SU-DHL-6 (cell line): ENCODE data around the gene UBE3B.

Experiments
- H2AFZ ChIP-seq: fragments of 200-600 bp; sonication (generic); 2 replicates; pipeline ENCODE4 v1.6.1; 2014; ENCODE audit warnings: low read depth, mild to moderate bottlenecking, moderate library complexity, mixed read lengths, antibody characterized with exemption, low read length; ENCODE audit not compliant: severe bottlenecking
- H3F3A ChIP-seq: fragments of 200-600 bp; shearing (Covaris generic); 2 replicates; pipeline ENCODE4 v1.6.0; 2016; ENCODE audit warnings: antibody characterized with exemption, mild to moderate bottlenecking; ENCODE audit not compliant: insufficient read depth
- H3K27ac ChIP-seq: fragments of 200-600 bp; sonication (generic); 2 replicates; pipeline ENCODE4 v1.5.1; 2016; ENCODE audit warnings: low read depth, mild to moderate bottlenecking, low read length, moderate library complexity, mixed read lengths
- H3K27me3 ChIP-seq: fragments of 200-600 bp; sonication (generic), shearing (Covaris generic); 2 replicates; pipeline ENCODE4 v1.6.0; 2014; ENCODE audit warnings: mild to moderate bottlenecking, low read length
- H3K36me3 ChIP-seq: fragments of 200-600 bp; sonication (generic); 2 replicates; pipeline ENCODE4 v1.6.1; 2014; ENCODE audit warnings: mild to moderate bottlenecking, low read length, mixed read lengths
- H3K4me2 ChIP-seq: fragments of 300-600, 200-600 bp; shearing (Covaris generic), sonication (generic); 2 replicates; pipeline ENCODE4 v1.6.0; 2014; ENCODE audit warnings: low read length, low read depth, mild to moderate bottlenecking; ENCODE audit not compliant: poor library complexity, severe bottlenecking
- H3K4me3 ChIP-seq: fragments of 200-600 bp; sonication (generic); 2 replicates; pipeline ENCODE4 v1.5.1; 2014; ENCODE audit warnings: antibody characterized with exemption, low read length, mild to moderate bottlenecking, mixed read lengths; ENCODE audit not compliant: insufficient read depth, poor library complexity, severe bottlenecking
- H3K79me2 ChIP-seq: fragments of 200-600 bp; sonication (generic); 2 replicates; pipeline ENCODE4 v1.6.1; 2014; ENCODE audit warnings: mild to moderate bottlenecking, low read length, moderate library complexity; ENCODE audit not compliant: insufficient read depth
- H3K9ac ChIP-seq: fragments of 200-600 bp; sonication (generic); 2 replicates; pipeline ENCODE4 v1.7.0; 2014; ENCODE audit warnings: mild to moderate bottlenecking, low read length
- H3K9me2 ChIP-seq: fragments of 200-600 bp; sonication (generic); replicated peaks from 2 replicates; pipeline ENCODE4 v1.6.1; 2014; ENCODE audit warnings: low read length; ENCODE audit not compliant: insufficient read depth
- H3K9me3 ChIP-seq: fragments of 200-600 bp; sonication (generic); 2 replicates; pipeline ENCODE4 v1.6.1; 2014; ENCODE audit warnings: low read length, mixed read lengths; ENCODE audit not compliant: insufficient read depth
- H4K20me1 ChIP-seq: fragments of 200-600 bp; sonication (generic); 2 replicates; pipeline ENCODE4 v1.6.1; 2014; ENCODE audit warnings: low read depth, mild to moderate bottlenecking, antibody characterized with exemption, low read length, moderate library complexity, mixed read lengths
- CTCF ChIP-seq: fragments of 200-600 bp; sonication (generic); IDR thresholded peaks from one replicate; pipeline ENCODE4 v1.5.1; 2017; ENCODE audit warnings: antibody characterized with exemption, mild to moderate bottlenecking, low read length, moderate library complexity; ENCODE audit not compliant: insufficient read depth, poor library complexity, severe bottlenecking
- EZH2phosphoT487 ChIP-seq: fragments of 200-600 bp; sonication (generic), shearing (Covaris generic); conservative IDR thresholded peaks from 2 replicates; pipeline ENCODE4 v1.6.1; 2018; ENCODE audit warnings: mild to moderate bottlenecking, antibody characterized with exemption, low read length, moderate library complexity, mixed read lengths

Gene UBE3B

GRCh38 chr12:109537136-109537535, 59.7 kb downstream of the UBE3B start:
- no peak for TF ChIP-seq CTCF
- no peak overlapping the region for H3K9ac ChIP-seq
- no peaks in the 10 kb centered on the region for H3K36me3 ChIP-seq
- no peak overlapping the region for H3K4me2 ChIP-seq
- H3K9me2 ChIP-seq: no peaks in the 10 kb centered on the region
- H3K27ac ChIP-seq: no peak overlapping the region
- no peaks in the 10 kb centered on the region for H3F3A ChIP-seq
- no peaks in the 10 kb centered on the region for H3K79me2 ChIP-seq
- no peaks in the 10 kb centered on the region for H4K20me1 ChIP-seq
- H3K27me3 ChIP-seq: no peaks in the 10 kb centered on the region
- H2AFZ ChIP-seq: no peak overlapping the region
- H3K9me3 ChIP-seq: no peaks in the 10 kb centered on the region
- H3K4me3 ChIP-seq: no peak overlapping the region

- TF ChIP-seq EZH2phosphoT487 (no peak), CTCF (no peak)
- H3K9me3 ChIP-seq: no peaks in the 10 kb centered on the region
- H3K9ac ChIP-seq: no peak overlapping the region
- H3K27ac ChIP-seq: no peak overlapping the region
- H3K27me3 ChIP-seq: no peaks in the 10 kb centered on the region
- H3K36me3 ChIP-seq: no peaks in the 10 kb centered on the region
- H3K79me2 ChIP-seq: no peaks in the 10 kb centered on the region
- H3K4me3 ChIP-seq: no peak overlapping the region
- no peaks in the 10 kb centered on the region for H3F3A ChIP-seq
- no peaks in the 10 kb centered on the region for H3K9me2 ChIP-seq
- no peak overlapping the region for H3K4me2 ChIP-seq
- H2AFZ ChIP-seq: no peak overlapping the region
- H4K20me1 ChIP-seq: no peaks in the 10 kb centered on the region
Measured at GRCh38 chr12:109538191-109538863, 60.9 kb downstream of the UBE3B start.

- Histone ChIP-seq H2AFZ (no peak overlapping the region), H4K20me1 (no peaks in the 10 kb centered on the region), H3K4me3 (no peak overlapping the region), H3K9ac (no peak overlapping the region), H3K27me3 (no peaks in the 10 kb centered on the region), H3K4me2 (no peak overlapping the region), H3F3A (no peaks in the 10 kb centered on the region), H3K36me3 (no peaks in the 10 kb centered on the region), H3K27ac (no peak overlapping the region), H3K9me3 (no peaks in the 10 kb centered on the region), H3K9me2 (no peaks in the 10 kb centered on the region), H3K79me2 (no peaks in the 10 kb centered on the region)
- TF ChIP-seq EZH2phosphoT487 (no peak), CTCF (no peak)
Measured at GRCh38 chr12:109539508-109539907, 62.1 kb downstream of the UBE3B start.
